Keratinocyte (primary cell): ENCODE results near the gene MEIS2. TPM values are rescaled to one million over a fixed set of nuclear protein-coding genes. Genes with fewer than 3 reads are reported as not detected.

Experiments used
- DNase-seq: peaks from one replicate; pipeline ENCODE4 v3.0.0-alpha.2; 2011; ENCODE audit warnings: low read depth, missing footprints, low spot score
- FAIRE-seq: peaks from 2 replicates; lab custom pipeline; 2011; peaks lifted over from hg19 to GRCh38; lab: Jason Lieb, UNC
- H2AFZ ChIP-seq: 2 replicates; pipeline ENCODE4 v1.6.0; 2012; ENCODE audit warnings: low read length, control low read depth, inconsistent platforms; ENCODE audit not compliant: control insufficient read depth
- H3K27ac ChIP-seq: 2 replicates; pipeline ENCODE4 v1.5.1; 2011; ENCODE audit warnings: low read length; ENCODE audit not compliant: control insufficient read depth, insufficient read depth
- H3K27me3 ChIP-seq: 3 replicates; pipeline ENCODE4 v1.6.0; 2011; ENCODE audit warnings: low read length; ENCODE audit not compliant: control insufficient read depth, insufficient read depth; ENCODE audit errors: extremely low read depth
- H3K36me3 ChIP-seq, 2 experiments: 2 replicates in 1 of 2; 3 replicates in 1 of 2; pipeline ENCODE4 v1.5.1; 2011; ENCODE audit warnings: low read length in 2 of 2, mild to moderate bottlenecking in 1 of 2; ENCODE audit not compliant: control insufficient read depth in 2 of 2, insufficient read depth in 2 of 2; ENCODE audit errors: extremely low read depth in 1 of 2
- H3K4me1 ChIP-seq: 3 replicates; pipeline ENCODE4 v1.5.1; 2011; ENCODE audit warnings: low read length; ENCODE audit not compliant: control insufficient read depth, insufficient read depth; ENCODE audit errors: extremely low read depth
- H3K4me2 ChIP-seq: 3 replicates; pipeline ENCODE4 v1.6.0; 2011; ENCODE audit warnings: low read depth, low read length; ENCODE audit not compliant: control insufficient read depth, insufficient read depth; ENCODE audit errors: extremely low read depth
- H3K4me3 ChIP-seq, 3 experiments: fragments of 200-600 bp in 1 of 3; sonication (generic) in 1 of 3; 2 replicates in 2 of 3; 3 replicates in 1 of 3; pipeline ENCODE4 v1.5.1; 2011 to 2016; ENCODE audit warnings: low read length in 3 of 3, mild to moderate bottlenecking in 3 of 3, control low read depth in 2 of 3, inconsistent platforms in 1 of 3, low read depth in 1 of 3, mixed read lengths in 1 of 3, mixed run types in 1 of 3, moderate library complexity in 1 of 3; ENCODE audit not compliant: control insufficient read depth in 2 of 3, insufficient read depth in 2 of 3; ENCODE audit errors: extremely low read depth in 1 of 3
- H3K79me2 ChIP-seq: 2 replicates; pipeline ENCODE4 v1.6.0; 2012; ENCODE audit warnings: low read length; ENCODE audit not compliant: control insufficient read depth, insufficient read depth
- H3K9ac ChIP-seq: 3 replicates; pipeline ENCODE4 v1.6.0; 2011; ENCODE audit warnings: low read length; ENCODE audit not compliant: control insufficient read depth, insufficient read depth; ENCODE audit errors: extremely low read depth
- H3K9me1 ChIP-seq: 3 replicates; pipeline ENCODE4 v1.6.0; 2011; ENCODE audit warnings: low read length; ENCODE audit not compliant: control insufficient read depth, insufficient read depth; ENCODE audit errors: extremely low read depth
- H3K9me3 ChIP-seq: 2 replicates; pipeline ENCODE4 v1.5.1; 2012; ENCODE audit warnings: low read depth, low read length; ENCODE audit not compliant: control insufficient read depth
- H4K20me1 ChIP-seq: 3 replicates; pipeline ENCODE4 v1.6.0; 2011; ENCODE audit warnings: low read length; ENCODE audit not compliant: control insufficient read depth, insufficient read depth; ENCODE audit errors: extremely low read depth
- CTCF ChIP-seq, 3 experiments: IDR thresholded peaks in 1 of 3; conservative IDR thresholded peaks in 1 of 3; optimal IDR thresholded peaks in 1 of 3; 2 replicates in 2 of 3; 3 replicates in 1 of 3; pipeline versions ENCODE3 to v1.5.1; 2011; ENCODE audit warnings: low read length in 3 of 3, mild to moderate bottlenecking in 3 of 3, moderate library complexity in 2 of 3, control low read depth in 1 of 3, inconsistent platforms in 1 of 3; ENCODE audit not compliant: insufficient read depth in 2 of 3; ENCODE audit errors: extremely low read depth in 1 of 3
- EZH2 ChIP-seq: IDR thresholded peaks from one replicate; pipeline ENCODE4 v1.6.1; 2012; ENCODE audit warnings: inconsistent platforms, mild to moderate bottlenecking, low read length, moderate library complexity
- dilution Hi-C: fragments of 300-500 bp; cut with MboI; formaldehyde crosslinking; loops from one replicate; pipeline ENCODE4 v1.7.0; 2020; ENCODE audit warnings: low sequenced_read_pairs; ENCODE audit not compliant: extremely low pct_ligation_motif_present
- polyA plus RNA-seq, 5 experiments: library from polyadenylated mRNA; depleted of rRNA in 3 of 5; stranded (reverse) in 3 of 5; stranded (forward) in 1 of 5; unstranded in 1 of 5; fragments of >200 nt; gene quantifications; 1 replicate in 1 of 5; 2 replicates in 3 of 5; 3 replicates in 1 of 5; pipeline versions ENCODE4 v1.2.1 to v1.2.3, GENCODE V29; 2011 to 2012; ENCODE audit warnings: missing spikeins in 2 of 5, low read depth in 1 of 5, low replicate concordance in 1 of 5

Gene MEIS2
- polyA plus RNA-seq, 1 donor (not counting 4 experiments of a cell fraction or from before 2014, with no cell fraction given) = 11.4 TPM

GRCh38 chr15:37088436-37088835, 11.9 kb downstream of the MEIS2 start:
- dilution Hi-C loops = no loop called here
- Histone ChIP-seq H3K9me1 (no peaks in the 10 kb centered on the region), H3K4me1 (peaks cover 10% of the 10 kb centered on the region), H3K4me3 (no peak overlapping the region), H3K79me2 (no peaks in the 10 kb centered on the region), H4K20me1 (no peaks in the 10 kb centered on the region), H3K9me3 (no peaks in the 10 kb centered on the region), H3K27ac (no peak overlapping the region), H3K4me2 (no peak overlapping the region), H2AFZ (no peak overlapping the region), H3K27me3 (no peaks in the 10 kb centered on the region), H3K9ac (no peak overlapping the region), H3K36me3 (peaks cover 3 to 5% of the 10 kb centered on the region in 2 experiments)
- FAIRE-seq = no peak
- TF ChIP-seq EZH2 (no peak), CTCF (optimal IDR thresholded peaks at IDR 0.05 in 1 of 3, IDR thresholded peaks at IDR 0.05 in 1 of 3, conservative IDR thresholded peaks at IDR 0.05 in 1 of 3; ENCODE audit: extremely low read depth in 1 of 3, insufficient read depth in 2 of 3, low read length in 3 of 3) (no peak)
- DNase-seq = no peak

DNA sequence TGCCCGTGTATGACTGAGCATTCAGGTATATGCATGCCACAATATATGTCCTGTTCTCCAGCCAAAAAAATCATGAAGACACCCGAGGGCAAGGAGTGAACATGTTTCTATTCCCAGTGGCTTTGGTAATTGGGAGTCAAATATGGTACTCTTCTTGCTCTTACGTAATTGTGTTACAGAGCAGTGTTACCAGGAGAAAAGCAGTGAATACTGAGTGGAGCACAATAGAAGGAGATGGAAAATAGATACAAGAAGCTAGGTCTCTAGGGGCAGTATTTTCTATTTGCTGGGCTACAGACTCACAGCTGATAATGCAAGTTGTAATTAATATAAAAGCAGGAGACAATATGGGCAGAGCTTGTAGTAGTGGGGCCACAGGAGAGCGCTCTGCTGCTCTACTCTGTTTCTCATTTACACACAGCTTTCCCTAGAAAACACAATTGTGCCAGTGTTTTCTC, 13.2 kb downstream of the MEIS2 start:
- Histone ChIP-seq H3K9ac (no peak overlapping the region), H2AFZ (no peak overlapping the region), H3K4me1 (peaks cover 10% of the 10 kb centered on the region), H3K4me3 (no peak overlapping the region), H3K9me1 (no peaks in the 10 kb centered on the region), H3K27me3 (no peaks in the 10 kb centered on the region), H4K20me1 (no peaks in the 10 kb centered on the region), H3K4me2 (peak overlapping the region; percentile 49), H3K27ac (no peak overlapping the region), H3K79me2 (no peaks in the 10 kb centered on the region), H3K36me3 (peaks cover 2 to 4% of the 10 kb centered on the region in 2 experiments), H3K9me3 (no peaks in the 10 kb centered on the region)
- FAIRE-seq = peak; percentile 83
- no peak for TF ChIP-seq CTCF (optimal IDR thresholded peaks at IDR 0.05 in 1 of 3, IDR thresholded peaks at IDR 0.05 in 1 of 3, conservative IDR thresholded peaks at IDR 0.05 in 1 of 3; ENCODE audit: extremely low read depth in 1 of 3, insufficient read depth in 2 of 3, low read length in 3 of 3)
- no peak for TF ChIP-seq EZH2
- dilution Hi-C loops = no loop called here
- no peak for DNase-seq
